Hematopoietic multipotent progenitor cell (in vitro differentiated cells): ENCODE measurements around the gene PDCD10. TPM values are rescaled to one million over a fixed set of nuclear protein-coding genes. Genes with fewer than 3 reads are reported as not detected.
A peak's percentile ranks its signal among the peaks of the same experiment; 100 is the strongest.

Experiments
- DNase-seq, 3 donors: peaks; one replicate each; pipeline ENCODE4 v3.0.0-alpha.2; 2011 to 2015; ENCODE audit warnings: low read depth in 2 of 3, low spot score in 2 of 3
- total RNA-seq: library from RNA; depleted of rRNA; stranded (reverse); fragments of >200 nt; gene quantifications from one replicate; pipeline ENCODE4 v1.2.3, GENCODE V29; 2012

The PDCD10 gene
- 20.5 TPM for total RNA-seq

DNA sequence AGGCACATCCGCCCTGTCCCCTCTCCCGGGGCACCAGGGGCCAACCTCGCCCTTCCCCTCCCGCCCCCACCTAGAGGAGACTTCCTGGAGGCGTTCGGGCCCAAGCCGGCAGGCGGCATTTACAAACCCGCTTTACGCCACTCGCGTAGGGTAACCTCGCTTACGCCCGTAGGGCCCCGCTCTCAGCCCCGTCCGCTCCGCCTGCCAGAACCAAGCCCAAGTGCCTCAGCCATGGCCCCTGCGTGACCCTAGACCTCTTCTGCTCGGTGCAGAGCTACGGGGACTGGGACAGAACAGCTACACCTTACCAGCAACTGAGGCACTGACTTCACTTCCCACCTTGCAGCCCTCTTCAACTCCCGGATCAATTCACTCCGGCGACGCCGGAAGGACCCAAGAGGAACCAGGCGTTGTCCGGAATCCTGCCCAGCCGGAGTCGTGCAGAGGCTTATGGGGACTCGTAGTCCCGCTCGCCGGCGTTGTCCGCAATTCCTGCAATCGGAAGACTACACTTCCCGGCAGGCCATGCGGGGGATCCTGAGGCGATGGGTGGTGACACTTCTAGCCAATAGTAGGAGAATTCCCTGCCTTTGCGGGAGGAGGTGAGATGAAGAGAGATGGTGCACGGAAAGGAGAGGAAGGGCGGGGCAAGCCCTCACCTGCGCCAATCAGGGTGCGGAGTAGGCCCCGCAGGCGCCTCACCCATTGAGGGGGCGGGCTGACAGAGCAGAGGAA lies at the start of gene PDCD10:
Gene PDCD10 (minus strand): TSS at position 395 of the 735 bp plus-strand sequence. CDS start 14,735 bp downstream, outside the sequence.
- peak; percentile 89 to 99 (median 99) for DNase-seq

DNA sequence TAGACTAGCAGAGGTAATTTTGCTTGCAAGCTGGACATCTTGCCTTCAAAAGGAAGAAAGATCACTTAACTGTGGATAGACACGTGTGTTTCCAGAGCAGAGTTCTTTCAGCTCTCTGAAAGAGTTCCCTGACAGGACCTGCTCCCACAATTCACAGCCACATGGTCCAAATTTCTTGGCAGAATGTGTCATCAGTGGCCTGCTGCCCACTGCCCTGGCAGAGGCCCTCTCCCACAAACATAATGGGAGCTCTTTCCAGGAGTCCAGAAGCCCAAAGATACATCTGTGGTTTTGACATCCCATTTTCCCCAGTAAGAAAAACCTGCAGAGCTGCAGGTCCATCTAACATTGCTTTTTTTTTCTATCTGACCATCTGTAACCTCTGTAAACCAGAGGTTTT lies 49.1 kb upstream of the PDCD10 start:
- DNase-seq: no peak

DNA sequence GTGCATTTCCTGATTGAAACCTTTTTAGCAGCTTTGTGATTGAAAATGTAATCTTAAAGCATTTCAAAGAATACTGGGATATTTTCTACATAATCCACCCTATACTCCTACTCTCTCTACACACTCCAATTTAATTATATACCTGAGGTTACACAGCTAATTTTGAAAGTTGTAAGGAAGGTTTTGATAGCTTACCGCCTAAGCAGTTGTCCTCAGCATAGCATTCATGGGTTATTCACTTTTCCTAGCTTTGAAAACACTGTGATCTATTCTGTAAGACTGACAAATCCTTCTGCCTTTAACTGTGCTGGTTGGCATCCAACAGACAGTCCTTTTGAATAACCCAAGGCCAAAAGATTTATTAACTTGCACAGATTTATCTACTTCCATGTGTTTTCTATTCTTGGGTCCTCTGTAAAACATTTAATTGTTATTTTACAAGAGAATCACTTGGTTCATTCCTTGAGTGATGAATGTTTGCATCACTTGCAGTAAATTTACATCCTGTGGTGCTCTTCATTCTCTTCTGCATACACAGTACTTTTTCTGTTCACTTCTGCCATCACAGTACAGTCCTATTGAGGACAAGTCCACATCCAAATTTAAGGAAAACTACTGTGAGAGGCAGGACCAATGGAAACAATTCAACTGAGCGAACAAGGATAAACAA lies 45.7 kb upstream of the PDCD10 start:
- DNase-seq: no peak

DNA sequence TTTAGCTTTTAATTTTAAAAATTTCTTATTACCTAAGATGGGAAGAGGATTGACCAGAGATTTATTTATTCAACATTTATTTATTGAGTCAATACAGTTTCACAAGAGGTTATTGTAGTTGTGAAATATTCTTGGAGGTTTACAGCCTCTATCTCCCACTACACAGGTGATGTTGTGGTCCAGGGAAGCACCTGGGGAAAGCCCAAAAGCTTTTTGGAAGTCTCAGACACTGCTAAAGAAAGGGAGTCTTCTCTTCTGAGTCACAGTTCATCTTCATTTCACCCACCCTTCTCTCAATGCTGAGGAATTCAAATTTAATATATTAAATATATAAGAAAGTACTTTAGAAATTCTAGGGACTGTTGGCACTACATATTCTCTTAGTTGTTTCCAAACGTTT lies 42.7 kb upstream of the PDCD10 start:
- DNase-seq: no peak

DNA sequence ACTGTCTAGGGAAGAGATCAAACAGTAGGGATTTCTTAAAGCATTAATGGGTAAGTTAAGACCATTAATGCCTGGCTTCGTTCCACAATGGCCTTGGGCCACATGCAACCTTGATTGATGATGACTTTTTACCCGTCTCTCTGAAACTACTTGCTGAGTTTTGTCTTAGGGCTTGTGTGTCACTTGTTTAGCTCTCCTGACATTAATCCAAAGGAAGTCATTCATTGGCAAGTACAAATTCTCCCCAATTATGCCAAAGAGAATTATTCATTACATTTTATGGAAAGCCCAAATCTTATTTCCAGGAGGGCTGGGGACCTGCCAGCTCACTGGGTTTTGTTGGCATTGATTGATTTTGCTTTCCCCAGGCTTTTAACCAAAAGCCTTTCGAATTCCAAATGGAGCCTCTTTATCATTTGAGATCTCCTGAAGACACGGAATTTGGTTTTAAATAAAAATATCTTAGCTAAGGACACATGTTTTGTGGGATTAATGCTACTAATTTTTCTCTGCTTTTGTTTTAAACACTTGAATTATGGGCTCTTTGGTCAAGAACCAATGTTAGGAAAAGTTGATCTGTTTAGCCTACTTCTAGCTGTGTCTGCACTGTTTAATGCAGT lies 41.5 kb upstream of the PDCD10 start:
- no peak for DNase-seq

DNA sequence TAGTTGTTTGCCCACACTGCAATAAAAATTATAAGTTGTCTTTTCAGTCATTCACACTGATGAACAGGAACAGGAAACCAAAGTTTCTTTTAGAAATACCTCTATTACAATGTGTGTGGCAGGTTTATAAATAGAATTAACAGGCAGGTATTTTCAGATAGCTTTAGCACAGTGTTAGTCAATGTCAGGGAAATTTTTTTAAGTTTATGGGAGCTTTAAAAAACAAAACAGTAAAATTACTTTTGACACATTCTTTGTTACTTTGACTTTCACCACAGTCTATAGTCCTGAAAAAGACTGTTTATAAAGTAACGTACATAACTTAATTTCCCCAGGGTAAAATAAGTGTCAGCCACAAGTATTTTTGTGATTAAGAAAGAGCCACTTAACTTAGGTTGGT lies 38.9 kb upstream of the PDCD10 start:
- DNase-seq: no peak

DNA sequence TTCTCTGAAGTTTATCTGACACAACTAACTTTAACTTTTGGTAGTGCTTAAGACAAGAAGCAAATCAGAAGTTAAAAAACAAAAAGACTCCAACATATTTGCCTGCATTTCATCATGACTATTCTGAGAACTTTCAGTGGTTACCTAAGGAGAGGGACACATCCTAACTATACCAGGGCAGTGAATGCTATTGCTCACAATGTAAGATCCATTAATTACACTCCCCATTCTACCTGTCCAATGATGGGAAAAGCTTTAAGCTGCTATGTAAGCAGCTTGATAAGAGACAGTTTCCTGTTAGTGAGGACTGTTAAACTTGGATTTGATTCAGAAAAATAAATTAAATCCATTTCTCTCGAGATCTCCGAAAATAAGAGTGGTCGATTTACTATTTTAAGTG lies 38.3 kb upstream of the PDCD10 start:
- no peak for DNase-seq

DNA sequence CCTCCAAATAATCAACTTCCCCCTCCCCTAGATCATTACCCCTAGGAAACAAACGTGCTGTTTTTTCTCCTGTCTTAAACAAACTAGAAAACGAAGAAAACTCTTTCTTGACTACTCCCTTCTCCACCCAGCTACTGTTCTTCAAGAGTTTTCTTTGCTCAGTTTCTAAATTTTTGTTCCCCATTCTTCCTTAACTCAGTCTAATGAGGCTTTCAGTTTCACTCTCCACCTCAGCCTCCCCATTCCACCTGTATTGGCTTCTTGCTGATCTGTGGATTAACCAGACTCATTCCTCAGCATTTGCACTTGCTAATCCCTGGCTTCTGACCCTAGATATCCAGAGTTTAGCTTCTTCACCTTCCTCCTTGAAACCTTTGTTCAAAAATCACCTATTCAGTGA lies 27.6 kb upstream of the PDCD10 start:
- no peak for DNase-seq

DNA sequence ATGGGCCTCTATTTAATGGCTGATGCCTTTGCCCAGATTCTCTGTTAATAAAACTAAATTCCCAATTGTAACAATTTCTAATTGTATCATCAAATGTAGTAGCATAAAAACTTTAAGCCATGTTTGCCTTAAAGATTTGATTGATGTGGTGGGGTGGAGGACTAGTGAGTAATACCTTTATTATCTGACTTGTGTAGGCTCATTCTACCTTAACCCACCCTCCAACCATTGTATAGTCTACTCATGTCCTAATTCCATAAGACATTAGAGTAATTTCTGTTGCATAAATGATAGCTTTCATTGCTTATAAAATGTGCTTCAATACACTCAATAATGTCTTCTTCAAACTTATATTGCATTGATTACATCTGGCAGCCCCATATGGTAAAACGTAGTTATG lies 26.6 kb upstream of the PDCD10 start:
- DNase-seq: no peak

DNA sequence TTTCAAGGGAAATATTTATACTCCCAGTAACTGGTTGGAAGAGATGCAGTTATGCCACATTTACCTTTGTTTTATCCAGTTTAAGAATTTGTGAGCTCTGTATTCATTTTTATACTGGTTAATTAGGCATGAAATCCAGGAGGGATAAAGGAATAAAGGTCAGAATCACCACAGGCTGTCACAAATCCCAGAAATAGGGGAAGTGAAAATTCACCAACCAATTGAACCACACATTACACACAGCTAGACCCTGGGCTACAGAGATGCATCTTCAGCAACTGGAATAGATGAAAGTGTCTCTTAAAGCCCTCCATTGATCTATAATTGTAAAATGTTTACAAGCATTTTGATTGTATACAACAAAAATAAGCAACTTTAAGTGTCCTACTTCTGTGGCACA lies 19.4 kb upstream of the PDCD10 start:
- no peak for DNase-seq

DNA sequence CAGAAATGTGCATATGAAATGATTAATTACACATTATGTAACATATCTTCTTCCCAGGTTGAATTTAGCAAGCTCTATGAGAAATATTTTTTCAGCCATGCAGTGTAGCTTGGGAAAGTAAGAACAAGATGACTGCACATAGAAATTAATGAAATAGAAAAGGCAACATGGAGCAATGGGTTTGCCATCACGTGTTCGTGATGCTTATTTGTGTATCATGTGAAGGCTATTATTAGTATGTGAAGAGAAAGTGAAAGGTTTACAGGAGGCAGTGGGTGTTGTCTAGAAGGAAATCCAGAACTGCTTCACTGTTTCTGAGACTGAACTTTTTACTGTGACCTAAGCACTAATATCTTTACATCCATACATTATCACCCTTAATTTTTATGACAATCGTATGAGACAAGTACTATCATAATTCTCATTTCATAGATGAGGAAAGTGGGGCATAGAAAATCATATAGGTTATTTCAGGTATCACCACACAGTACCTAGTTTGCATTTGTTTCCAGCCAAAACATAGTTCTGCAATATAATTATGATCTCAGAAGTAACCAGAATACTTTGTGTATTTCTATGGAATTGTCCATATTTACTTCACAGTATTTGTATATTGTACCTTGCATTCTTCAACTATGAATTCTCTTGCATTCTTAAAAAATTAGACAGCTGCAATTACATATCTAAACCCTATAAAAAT lies 15.7 kb upstream of the PDCD10 start:
- DNase-seq: peak in 2 of 3 donors; percentile 36 to 68

DNA sequence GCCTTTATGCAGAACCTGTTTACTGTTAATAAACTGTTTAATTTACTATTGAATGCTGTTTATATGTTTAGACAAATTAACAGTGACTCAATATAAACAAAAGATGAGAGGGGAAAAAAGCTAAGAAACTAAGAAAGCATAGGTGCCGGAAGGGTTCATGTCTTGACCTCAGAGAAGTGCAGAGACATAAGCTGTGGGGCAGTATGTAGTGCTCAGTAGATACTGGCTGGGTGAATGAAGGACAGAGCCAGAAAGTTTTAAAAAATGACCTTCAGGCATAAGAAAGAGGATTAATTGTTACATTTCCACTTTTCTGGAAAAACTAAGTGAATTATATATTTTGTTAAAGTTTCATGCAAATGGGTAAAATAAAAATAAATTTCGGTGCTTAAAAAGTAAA lies 15.0 kb upstream of the PDCD10 start:
- DNase-seq: no peak

DNA sequence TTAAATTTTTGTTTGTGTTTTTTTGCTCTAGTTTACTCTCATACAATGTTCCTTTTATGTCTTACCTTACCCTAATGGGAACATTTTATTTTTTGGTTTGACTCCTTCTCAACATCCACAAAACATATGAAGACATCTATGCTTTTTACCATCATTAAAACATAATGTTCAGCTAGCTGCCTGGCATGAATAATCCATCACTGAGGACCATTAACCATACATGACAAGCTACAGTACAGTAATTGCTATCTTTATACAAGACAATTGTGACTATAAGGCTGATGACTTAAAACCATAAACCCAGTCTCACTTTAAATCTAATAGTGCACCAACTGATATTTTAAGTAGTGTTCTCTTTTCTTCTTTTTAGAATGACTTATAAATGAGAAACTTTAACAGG lies 14.5 kb upstream of the PDCD10 start:
- no peak for DNase-seq

DNA sequence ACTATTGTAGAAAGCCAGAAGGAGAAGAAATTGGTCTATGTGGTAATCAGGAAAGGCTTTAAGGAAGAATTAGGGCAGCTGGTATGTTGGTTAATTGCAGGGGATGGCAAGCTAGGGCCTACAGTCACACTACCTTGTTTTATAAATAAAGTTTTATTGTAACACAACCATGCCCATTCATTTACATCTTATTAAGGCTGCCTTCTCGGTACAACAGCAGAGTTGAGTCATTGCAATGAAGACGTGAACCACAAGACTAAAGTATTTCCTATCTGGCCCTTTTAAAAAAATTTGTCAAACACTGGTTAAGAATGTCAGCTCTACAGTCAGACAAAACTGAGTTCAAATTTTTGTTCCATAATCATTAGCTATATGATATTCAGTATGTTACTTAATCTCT lies 9.1 kb upstream of the PDCD10 start:
- no peak for DNase-seq

DNA sequence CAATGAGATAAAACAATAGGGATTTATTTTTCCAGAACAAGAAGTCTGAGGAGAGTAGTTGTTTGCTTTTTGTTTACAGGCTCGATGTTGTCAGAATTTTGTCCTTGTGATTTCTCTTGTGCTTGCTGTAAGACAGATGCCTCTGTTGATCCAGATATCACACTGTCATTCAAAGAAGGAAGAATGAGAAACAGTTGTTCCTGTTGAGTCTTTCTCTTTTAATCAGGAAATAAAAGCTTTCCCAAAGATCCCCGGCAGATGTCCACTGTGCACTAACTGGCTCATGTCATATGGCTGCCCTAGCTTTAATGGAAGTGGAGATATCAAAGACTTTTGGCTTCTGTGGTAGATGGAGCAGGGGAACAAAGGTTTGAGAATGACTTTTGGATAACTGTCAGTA lies 7.6 kb upstream of the PDCD10 start:
- no peak for DNase-seq

DNA sequence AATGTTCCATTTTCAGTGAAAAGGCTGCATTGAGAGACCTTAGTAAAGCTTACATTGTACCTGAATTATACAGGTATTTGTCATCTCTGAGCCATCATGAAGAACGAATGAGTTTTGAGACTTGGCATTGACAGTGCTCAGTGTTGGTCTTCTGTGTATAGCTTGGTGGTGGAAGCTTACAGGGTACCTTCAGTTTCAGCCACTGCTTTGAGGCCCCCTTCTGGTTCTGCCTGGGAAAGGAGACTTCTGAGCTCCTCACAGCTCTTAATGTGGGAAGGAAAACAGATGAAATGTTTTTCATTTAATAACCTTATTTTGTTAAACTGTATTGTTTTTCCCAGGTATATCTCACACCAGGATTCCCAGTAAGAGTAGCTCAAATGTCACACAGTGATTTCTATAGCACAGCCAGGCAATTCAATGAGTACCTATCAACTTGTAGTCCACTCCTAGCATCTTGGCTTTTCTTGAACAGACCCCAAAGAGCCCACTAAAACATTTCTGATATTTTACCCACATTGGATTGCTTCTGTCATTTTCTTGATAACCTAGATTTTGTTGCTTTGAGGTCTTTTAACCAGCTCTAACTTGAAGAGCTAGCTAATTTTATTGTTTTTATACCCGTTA lies 6.4 kb upstream of the PDCD10 start:
- peak in 2 of 3 donors; percentile 44 to 68 for DNase-seq

DNA sequence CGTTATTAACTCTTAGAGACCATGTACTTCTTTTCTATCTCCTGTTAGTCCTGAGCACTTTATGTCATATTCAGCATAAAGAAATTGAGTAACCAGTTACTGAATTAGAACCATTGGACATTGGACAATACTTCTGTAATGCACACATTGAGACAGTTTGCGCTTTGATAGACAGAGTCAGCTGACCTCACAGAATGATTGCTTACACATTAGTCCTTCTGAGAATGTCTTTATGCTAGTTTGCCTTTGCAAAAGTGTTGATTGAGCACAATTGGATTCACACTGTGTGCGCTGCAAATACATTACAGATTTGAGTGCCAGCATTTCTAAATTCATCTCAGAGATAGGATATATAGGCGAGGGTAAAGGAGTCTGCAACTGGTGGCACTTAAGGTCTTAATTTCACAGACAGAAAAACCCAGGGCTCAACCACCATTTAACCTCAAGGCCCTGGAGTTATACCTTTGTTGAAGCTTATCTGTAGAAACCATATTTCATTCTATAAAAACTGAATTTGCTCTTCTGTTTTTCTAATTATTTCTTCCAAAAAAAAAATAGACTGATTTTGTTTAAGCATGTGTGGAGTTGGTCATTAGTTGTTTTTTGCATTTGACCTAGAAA lies 4.6 kb upstream of the PDCD10 start:
- no peak for DNase-seq

DNA sequence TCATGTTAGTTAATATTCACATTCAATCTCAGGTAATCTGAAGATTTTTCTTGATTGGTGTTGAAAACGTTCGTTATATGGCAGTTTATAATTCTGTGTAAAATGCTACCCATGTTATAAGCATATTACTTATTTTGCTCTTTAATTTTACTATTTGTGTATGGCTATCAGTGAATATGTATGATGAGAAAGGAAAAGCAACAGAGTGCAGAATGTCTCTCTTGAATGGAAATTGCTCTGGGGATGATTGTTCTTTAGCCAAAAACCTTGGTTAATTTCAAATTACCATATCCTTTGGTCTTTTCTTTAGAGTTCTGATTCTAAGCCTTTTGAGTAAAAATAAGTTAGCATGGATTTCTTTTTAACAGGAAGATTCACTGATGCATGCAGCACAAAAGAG lies 3.3 kb upstream of the PDCD10 start:
- no peak for DNase-seq

DNA sequence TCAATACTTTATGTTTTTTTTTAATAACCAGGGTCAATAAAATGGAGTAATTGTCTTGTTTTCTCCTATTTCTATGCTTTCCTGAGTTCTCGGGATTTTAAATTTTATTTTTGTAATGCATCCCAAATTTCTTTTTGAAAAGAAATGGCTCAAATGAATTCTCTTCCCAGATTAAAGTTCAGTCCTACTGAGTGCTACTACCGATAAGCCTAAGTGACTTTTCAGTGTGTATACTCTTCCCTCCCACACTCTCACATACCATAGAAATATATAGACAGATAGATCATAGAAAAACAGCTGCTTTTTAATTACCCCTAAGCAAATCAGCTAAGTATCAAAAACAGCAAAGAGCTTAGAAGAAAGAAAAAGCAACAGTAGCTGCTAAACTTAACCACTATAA lies 2.3 kb upstream of the PDCD10 start:
- DNase-seq: no peak

DNA sequence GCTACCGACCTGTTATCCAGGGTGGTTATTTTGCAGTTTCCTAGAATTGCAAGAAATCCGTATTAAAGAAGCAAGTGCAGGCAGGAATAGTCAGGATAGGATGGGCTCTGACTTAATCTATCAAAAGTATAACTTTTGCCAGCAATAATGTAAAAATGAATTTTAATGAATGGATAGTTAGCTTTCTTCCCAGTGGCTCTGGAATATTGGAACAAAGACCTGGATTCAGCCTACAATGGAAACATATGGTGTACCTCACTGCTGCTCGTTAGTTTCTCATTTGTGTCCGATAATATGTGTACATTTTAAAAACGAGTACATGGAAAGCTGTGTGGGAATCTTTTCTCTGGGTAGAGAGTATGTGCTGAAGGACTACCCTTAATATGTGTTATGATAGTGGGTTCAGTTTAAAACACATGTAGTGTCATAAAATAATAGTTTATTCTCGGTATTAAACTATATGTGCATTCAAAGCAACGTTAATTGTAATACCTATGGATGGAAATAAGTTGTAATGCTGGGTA lies 1.6 kb upstream of the PDCD10 start:
- no peak for DNase-seq
